Lung (tissue), 12 donors: ENCODE measurements around the gene GSK3A. TPM values are rescaled to one million over a fixed set of nuclear protein-coding genes. Genes with fewer than 3 reads are reported as not detected.

Experiments
- ATAC-seq: fragments of 200-7000 bp; cut with Tn5 transposase; one replicate; pipeline ENCODE4 v1.9.1; 2020; ENCODE audit warnings: moderate number of reproducible peaks; ENCODE audit not compliant: insufficient read depth, low FRiP score
- DNase-seq, 3 donors: peaks; one replicate each; pipeline ENCODE4 v3.0.0-alpha.2; 2013 to 2017
- H3K27ac ChIP-seq, 2 donors: one replicate each; pipeline ENCODE4 v1.5.1; 2013; ENCODE audit warnings: mild to moderate bottlenecking in 2 of 2, moderate library complexity in 2 of 2, control low read depth in 1 of 2, inconsistent platforms in 1 of 2, low read depth in 1 of 2, low read length in 1 of 2
- H3K27me3 ChIP-seq, 3 donors: one replicate each; pipeline ENCODE4 v1.5.1; 2013; ENCODE audit warnings: low read length in 2 of 3; ENCODE audit not compliant: control insufficient read depth in 3 of 3, insufficient read depth in 3 of 3
- H3K36me3 ChIP-seq, 4 donors: one replicate each; pipeline ENCODE4 v1.5.1; 2013; ENCODE audit warnings: low read length in 4 of 4, mild to moderate bottlenecking in 1 of 4, moderate library complexity in 1 of 4; ENCODE audit not compliant: control insufficient read depth in 4 of 4, insufficient read depth in 4 of 4
- H3K4me1 ChIP-seq, 5 donors: one replicate each; pipeline ENCODE4 v1.5.1; 2013; ENCODE audit warnings: low read length in 5 of 5, mild to moderate bottlenecking in 2 of 5, moderate library complexity in 1 of 5; ENCODE audit not compliant: control insufficient read depth in 5 of 5, insufficient read depth in 5 of 5
- H3K4me3 ChIP-seq: one replicate; pipeline ENCODE4 v1.5.1; 2013; ENCODE audit warnings: mild to moderate bottlenecking, control low read depth, moderate library complexity
- H3K9ac ChIP-seq, 2 donors: one replicate each; pipeline ENCODE4 v1.5.1; 2013; ENCODE audit warnings: low read length in 2 of 2, control low read depth in 1 of 2; ENCODE audit not compliant: insufficient read depth in 1 of 2
- H3K9me3 ChIP-seq, 4 donors: one replicate each; pipeline ENCODE4 v1.5.1; 2013; ENCODE audit warnings: low read length in 3 of 4, mild to moderate bottlenecking in 1 of 4, moderate library complexity in 1 of 4; ENCODE audit not compliant: control insufficient read depth in 4 of 4, insufficient read depth in 3 of 4
- WGBS, 2 donors: extraction: QIAGEN DNeasy Blood & Tissue Kit; methylation state at CpG; one replicate each; pipeline ENCODE4 v1.1.7; 2013; 5-methylcytosine and 5-hydroxymethylcytosine counted together
- polyA plus RNA-seq, 2 donors: library from polyadenylated mRNA; stranded (reverse); fragments of 200-250 nt; gene quantifications; one replicate each; pipeline ENCODE4 v1.2.1, GENCODE V29; 2013
- total RNA-seq, 2 donors: library from RNA; depleted of rRNA in 1 of 2; stranded (reverse); fragments of >200 nt in 1 of 2; gene quantifications; one replicate each; pipeline ENCODE4 v1.2.1, GENCODE V29; 2014 to 2021
- TF ChIP-seq, protein P1 (sequence below): IDR thresholded peaks from 2 replicates; pipeline ENCODE4 v1.5.1; 2012; ENCODE audit warnings: mild to moderate bottlenecking; ENCODE audit errors: control extremely low read depth, extremely low read depth
- donor health status: control.
- donor health status: control.
- donor health status: Bipolar disorder and iron deficiency.
- donor health status: healthy.
- donor health status: DM: yes; HTN: yes; CAD: no.

Gene GSK3A
- total and polyA plus RNA-seq, 4 donors: 23.7 to 54.2 (median 46.2) TPM

DNA sequence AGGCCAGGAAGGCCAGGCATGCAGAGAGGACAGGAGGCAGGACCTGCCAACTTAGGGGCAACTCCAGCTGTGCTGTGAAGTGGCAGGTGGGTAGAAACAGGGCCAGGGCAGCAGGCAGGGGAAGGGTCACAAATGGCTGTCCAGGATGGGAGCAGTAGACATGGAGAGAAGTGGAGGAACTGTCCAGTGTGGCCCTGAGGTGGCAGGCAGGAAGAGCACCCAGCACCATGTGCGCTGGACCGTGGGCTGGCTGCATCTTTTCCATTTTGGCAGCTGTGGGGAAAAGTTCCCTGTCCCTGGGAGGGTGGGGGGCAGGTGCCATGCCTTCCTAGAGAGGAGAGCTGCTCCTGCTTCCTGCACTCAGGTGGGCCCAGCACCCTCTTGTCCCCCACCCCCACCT, 38.7 kb downstream of the GSK3A start:
- Histone ChIP-seq H3K9me3 (no peaks in the 10 kb centered on the region), H3K27ac (no peak overlapping the region), H3K4me3 (no peak overlapping the region), H3K36me3 (peaks cover 7 to 66% (median 14%) of the 10 kb centered on the region in 4 donors), H3K27me3 (no peaks in the 10 kb centered on the region), H3K4me1 (peaks cover 0 to 3% (median 0%) of the 10 kb centered on the region in 5 donors), H3K9ac (no peak overlapping the region)
- no peak for ATAC-seq
- 92 to 95% methylated on average over 2 of the region's 2 CpGs for WGBS, 2 donors
- no peak for DNase-seq
- TF ChIP-seq, protein P1, sequence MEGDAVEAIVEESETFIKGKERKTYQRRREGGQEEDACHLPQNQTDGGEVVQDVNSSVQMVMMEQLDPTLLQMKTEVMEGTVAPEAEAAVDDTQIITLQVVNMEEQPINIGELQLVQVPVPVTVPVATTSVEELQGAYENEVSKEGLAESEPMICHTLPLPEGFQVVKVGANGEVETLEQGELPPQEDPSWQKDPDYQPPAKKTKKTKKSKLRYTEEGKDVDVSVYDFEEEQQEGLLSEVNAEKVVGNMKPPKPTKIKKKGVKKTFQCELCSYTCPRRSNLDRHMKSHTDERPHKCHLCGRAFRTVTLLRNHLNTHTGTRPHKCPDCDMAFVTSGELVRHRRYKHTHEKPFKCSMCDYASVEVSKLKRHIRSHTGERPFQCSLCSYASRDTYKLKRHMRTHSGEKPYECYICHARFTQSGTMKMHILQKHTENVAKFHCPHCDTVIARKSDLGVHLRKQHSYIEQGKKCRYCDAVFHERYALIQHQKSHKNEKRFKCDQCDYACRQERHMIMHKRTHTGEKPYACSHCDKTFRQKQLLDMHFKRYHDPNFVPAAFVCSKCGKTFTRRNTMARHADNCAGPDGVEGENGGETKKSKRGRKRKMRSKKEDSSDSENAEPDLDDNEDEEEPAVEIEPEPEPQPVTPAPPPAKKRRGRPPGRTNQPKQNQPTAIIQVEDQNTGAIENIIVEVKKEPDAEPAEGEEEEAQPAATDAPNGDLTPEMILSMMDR: no peak

DNA sequence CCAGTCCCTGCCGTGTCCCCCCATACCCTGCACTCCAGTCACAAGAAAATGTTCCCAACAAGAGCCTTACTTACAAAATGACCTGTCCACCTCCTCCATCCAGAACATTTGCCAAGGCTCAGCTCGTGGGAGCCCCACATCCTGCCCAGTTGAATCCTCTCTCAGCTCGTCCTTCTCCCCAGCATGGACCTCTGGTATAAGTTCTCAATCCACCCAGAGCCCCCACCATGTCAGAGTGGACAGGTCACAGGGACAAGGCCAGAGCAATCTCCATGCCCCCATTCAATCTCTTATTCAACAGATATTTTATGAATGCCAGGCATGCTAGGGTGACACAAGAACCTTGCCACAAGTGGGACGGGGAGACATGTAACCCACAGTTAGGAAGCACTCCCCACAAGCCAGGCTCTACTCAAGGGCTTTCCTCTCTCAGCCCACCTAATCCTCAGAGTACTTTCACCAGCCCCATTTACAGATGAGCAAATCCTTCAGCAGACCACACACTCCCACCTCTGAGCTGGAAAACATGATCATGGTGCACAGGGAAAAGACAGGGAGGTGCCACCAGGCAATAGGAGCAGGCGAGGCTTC, 40.0 kb downstream of the GSK3A start:
- Histone ChIP-seq H3K27me3 (no peaks in the 10 kb centered on the region), H3K4me1 (peaks cover 0 to 3% (median 0%) of the 10 kb centered on the region in 5 donors), H3K4me3 (no peak overlapping the region), H3K9ac (no peak overlapping the region), H3K27ac (peak overlapping the region in 1 of 2 donors; percentile 61), H3K36me3 (peaks cover 2 to 63% (median 16%) of the 10 kb centered on the region in 4 donors), H3K9me3 (no peaks in the 10 kb centered on the region)
- WGBS, 2 donors: 42 to 70% methylated on average over 5 of the region's 5 CpGs
- TF ChIP-seq, protein P1: no peak
- no peak for ATAC-seq
- DNase-seq: no peak

DNA sequence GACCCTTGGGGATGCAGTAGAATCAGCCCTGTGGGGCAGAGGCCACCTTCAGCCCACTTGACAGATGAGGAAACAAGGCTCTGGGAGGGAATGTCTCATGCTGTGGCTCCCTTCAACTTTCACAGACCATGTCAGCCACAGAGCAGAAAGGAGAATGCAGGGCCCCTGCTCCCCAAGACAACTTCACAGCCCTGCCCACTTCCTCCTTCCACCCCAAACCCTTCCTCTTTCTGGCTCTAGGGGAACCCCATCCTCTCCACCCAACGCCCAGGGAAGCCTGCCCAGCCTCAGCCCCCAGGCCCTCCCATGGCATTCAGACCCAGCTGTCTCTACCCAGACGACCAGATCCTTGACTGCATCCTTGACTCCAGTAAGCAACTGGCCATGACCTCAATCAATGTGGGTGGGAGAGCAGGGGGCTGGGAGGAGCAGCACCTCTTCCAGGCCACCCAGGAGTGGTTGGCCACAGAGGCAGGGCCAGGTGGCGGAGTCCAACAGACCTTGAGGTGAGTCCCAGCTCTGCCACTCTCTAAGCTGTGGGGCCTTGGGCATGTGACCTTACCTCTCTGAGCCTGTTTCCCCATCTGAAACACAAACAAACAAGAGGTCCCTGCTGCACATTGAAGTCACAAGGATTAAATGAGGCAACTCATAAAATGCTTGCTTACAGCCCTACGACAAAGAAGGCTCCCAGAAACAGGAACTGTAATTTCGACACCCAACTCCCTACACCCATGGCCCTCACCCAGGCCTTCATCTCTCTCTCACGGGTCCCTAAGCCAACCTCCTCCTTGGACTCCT, 40.7 kb downstream of the GSK3A start:
- DNase-seq (peak in 1 of 3 donors; percentile 6), ATAC-seq (peak; percentile 71)
- Histone ChIP-seq H3K27me3 (no peaks in the 10 kb centered on the region), H3K9me3 (no peaks in the 10 kb centered on the region), H3K36me3 (peaks cover 2 to 62% (median 13%) of the 10 kb centered on the region in 4 donors), H3K4me1 (peaks cover 0 to 5% (median 0%) of the 10 kb centered on the region in 5 donors), H3K4me3 (no peak overlapping the region), H3K27ac (peak overlapping the region in 1 of 2 donors; percentile 79), H3K9ac (no peak overlapping the region)
- WGBS, 2 donors: 34 to 53% methylated on average over 6 of the region's 6 CpGs
- TF ChIP-seq, protein P1: no peak
